IPS-NIHi7 (cell line): ENCODE data around the gene ALG11.
"Not testable (repeated sequence)": the region's sequence is repeated elsewhere in the genome, so short reads cannot be mapped to it uniquely, and the experiment has no call there.

Experiments
- DNase-seq: peaks from one replicate; pipeline ENCODE4 v3.0.0; 2012; ENCODE audit warnings: mixed read lengths; ENCODE audit errors: extremely low spot score

ALG11 gene

DNA sequence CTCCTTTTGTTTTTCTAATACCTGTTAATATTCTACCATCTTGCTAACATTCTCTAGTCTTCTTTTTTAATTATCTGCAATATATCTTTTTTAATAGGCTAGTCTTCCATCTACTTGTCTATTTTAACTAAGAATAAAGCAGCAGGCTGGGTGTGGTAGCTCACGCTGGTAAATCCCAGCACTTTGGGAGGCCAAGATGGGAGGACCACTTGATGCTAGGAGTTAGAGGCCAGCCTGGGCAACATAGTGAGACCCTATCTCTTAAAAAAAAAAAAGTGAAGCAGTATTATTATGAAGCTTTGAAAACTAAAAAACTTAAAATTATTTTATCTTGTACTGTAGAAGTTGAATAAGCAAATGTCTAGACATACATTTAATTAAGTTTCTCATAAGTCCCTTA, 15.6 kb downstream of the ALG11 start:
- DNase-seq: no peak

DNA sequence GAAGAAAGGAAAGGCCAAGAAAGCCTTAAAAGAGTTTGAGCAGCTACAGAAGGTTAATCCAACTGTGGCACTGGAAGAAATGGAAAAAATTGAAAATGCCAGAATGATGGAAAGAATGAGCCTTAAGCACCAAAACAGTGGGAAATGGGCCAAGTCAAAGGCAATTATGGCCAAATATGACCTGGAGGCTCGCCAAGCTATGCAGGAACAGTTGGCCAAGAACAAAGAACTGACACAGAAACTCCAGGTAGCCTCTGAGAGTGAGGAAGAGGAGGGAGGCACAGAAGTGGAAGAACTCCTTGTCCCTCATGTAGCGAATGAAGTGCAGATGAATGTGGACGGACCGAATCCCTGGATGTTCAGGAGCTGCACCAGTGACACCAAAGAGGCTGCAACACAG, 17.4 kb downstream of the ALG11 start:
- no peak for DNase-seq

GRCh38 chr13:52030401-52030800, 18.2 kb downstream of the ALG11 start:
- not testable (repeated sequence) for DNase-seq

DNA sequence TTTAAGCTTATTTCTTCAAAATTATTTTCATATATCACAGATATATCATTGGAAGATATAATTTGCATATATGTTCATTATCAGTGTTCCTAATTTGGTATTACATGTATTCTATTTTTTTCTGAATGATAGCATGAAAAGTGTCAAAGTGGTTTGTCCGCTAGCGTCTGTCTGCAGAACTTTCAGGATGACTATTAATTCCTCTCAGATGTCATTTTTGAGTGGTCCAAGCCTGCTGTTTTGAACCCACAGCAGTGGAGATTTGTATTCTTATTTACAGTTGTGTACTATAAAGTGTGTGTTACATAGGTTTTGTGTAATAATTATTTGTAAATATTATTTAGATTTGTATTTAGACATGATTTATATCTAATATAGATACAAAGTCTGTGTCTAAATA, 20.8 kb downstream of the ALG11 start:
- no peak for DNase-seq

DNA sequence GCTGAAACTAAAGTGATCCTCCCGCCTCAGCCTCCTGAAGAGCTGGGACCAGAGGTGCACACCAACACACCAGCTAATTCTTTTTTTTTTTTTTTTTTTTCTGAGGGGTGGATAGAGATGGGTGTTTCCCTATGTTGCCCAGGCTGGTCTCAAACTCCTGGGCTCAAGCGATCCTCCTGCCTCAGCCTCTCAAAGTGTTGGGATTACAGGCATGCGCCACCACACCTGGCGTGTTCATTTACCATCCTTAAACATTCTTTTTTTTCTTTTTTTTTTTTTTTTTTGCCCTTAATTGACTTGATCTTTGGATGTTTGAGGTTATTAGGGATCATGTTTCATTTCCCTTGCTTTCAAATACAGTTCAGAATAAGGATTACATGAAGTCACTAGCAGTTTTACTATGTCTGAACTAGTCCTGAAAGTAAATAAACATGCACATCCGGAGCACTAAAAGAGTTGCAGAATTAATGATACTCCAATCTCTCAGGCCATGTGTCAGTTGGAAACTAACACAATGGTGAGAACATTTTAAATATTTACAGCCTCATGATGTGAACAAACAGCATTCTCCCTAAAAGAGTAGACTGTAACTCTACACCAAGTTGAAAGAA, 22.5 kb downstream of the ALG11 start:
- no peak for DNase-seq

DNA sequence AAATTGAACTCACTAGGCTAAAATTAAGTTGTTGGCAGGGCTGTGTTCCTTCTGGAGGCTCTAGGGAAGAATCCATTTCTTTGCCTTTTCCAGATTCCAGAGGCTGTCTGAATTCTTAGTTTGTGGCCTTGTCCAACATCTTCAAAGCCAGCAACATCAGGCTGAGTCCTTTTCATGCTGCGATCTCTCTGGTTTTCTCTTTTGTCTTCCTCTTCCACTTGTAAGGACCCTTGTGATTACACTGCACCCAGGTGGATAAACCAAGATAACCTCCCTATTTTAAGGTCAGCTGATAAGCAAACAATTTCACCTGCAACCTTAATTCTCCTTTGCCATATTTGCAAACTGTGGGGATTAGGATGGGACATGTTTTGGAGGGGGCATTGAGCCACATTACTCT, 23.8 kb downstream of the ALG11 start:
- no peak for DNase-seq

GRCh38 chr13:52043675-52044074, 31.5 kb downstream of the ALG11 start:
- DNase-seq: no peak

GRCh38 chr13:52047463-52047862, 35.3 kb downstream of the ALG11 start:
- DNase-seq: no peak

DNA sequence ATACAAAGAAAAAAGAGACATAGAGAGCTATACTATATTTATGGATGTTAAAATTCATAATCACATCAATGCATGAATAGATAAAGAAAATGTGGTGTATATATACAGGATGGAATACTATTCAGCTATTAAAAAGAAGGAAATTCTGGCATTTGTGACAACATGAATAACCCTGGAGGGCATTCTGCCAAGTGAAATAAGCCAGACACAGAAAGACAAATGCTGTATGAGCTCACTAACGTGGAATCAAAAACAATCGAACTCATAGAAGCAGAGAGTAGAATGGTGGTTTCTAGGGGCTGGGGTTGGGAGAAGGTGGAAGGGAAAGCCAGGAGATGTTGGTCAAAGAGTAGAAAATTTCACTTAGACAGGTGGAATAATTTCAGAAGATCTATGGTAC, 36.3 kb downstream of the ALG11 start:
- no peak for DNase-seq

DNA sequence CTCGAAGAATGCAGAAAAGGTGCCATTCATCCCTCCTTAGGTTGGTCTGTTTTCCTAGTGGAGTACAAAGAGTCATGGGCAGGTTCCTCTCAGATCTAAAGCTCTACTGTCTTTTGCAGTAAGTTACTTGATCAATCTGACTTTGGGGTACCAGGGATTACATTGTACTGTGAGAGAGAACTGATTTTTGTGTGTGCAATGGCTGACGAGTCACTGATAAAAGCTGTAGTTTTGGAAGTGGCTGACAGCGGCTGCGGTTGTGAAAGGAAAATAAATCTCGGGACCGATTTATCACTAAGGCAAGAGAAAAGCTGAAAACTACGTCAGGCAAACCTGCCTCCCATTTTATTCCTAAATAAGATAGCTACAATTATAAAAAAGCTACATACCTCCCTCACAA, 39.2 kb downstream of the ALG11 start:
- no peak for DNase-seq

DNA sequence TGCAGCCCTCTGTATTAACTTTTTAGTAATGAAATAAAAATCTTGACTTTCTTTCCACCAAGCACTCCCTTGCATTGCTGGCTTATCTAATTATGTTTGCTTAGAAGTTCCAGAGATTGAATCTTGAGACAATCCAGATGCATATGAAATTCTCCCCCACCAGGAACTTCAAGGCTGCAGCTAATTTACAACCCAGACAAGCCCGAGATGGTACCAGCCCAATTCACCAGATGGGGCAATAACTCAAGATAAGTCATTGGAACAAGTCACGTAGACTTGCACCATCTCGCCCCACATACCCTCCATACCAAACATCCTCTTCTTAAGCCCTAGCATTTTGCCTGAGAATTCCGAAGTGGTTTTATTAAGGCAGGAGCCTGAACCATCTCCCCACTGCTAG, 41.3 kb downstream of the ALG11 start:
- peak; percentile 30 for DNase-seq

GRCh38 chr13:52061064-52061463, 48.9 kb downstream of the ALG11 start:
- not testable (repeated sequence) for DNase-seq

DNA sequence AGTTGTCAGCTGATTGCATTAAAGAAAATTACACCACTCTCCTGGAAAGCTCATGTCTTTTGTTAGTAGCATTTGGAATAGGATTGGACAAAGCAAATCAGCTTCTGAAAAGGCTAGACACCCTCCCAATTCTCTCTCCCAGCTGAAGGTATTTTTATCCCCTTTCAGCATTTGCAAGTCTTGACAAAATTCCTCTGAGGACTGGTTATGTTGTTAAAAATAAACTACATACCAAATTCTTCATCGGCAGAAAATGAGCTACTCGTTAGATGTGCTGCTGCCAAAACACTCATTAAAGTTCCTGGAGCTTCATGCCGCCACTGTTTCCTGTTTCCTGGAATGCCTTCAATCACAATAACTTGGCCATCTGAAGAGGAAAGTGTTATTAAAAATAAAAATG, 49.4 kb downstream of the ALG11 start:
- DNase-seq: no peak

- DNase-seq: no peak
Observed at GRCh38 chr13:52067237-52067636, 55.0 kb downstream of the ALG11 start.

DNA sequence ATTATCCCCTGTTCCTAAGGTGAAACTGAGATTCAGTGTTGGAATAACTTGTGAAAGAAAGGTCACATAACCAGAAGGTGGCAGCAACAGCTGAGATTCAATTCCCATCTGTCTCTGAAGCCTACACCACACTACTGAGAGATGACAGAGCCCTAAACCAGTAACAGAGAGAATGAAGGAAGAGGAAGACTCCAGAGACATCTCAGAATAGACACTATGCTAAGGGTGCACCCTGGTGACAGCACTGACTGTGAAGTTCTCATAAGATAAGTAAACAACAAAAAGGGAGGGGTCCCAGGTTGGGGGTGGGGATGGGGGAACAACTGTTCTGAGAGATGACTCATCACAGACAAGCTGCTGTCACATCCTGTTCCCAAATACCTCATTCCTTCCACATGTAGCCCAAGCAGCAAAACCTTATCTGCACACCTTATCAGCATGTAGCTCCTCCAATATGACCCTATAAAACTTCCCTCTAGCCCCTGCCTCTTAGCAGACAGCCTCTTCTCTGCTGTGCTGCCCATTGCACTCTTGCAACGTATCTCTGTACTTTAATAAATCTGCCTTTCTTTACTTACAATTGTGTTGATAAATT, 58.8 kb downstream of the ALG11 start:
- DNase-seq: no peak
